Osteocyte (in vitro differentiated cells): ENCODE measurements around the gene EFL1. TPM values are rescaled to one million over a fixed set of nuclear protein-coding genes. Genes with fewer than 3 reads are reported as not detected.

ENCODE experiments used
- DNase-seq: peaks from one replicate; pipeline ENCODE4 v3.0.0; 2021; ENCODE audit warnings: mixed read lengths; ENCODE audit not compliant: unreplicated experiment; ENCODE audit errors: extremely low spot score
- H3K27ac Mint-ChIP-seq: one replicate; pipeline ENCODE4 v1.8.0; 2021; ENCODE audit warnings: mild to moderate bottlenecking, mixed read lengths; ENCODE audit not compliant: unreplicated experiment
- H3K27me3 Mint-ChIP-seq: one replicate; pipeline ENCODE4 v1.8.0; 2021; ENCODE audit warnings: mixed read lengths; ENCODE audit not compliant: unreplicated experiment
- H3K36me3 Mint-ChIP-seq: one replicate; pipeline ENCODE4 v1.8.0; 2021; ENCODE audit warnings: mixed read lengths; ENCODE audit not compliant: unreplicated experiment
- H3K4me1 Mint-ChIP-seq: one replicate; pipeline ENCODE4 v1.8.0; 2021; ENCODE audit warnings: mixed read lengths; ENCODE audit not compliant: unreplicated experiment
- H3K4me3 Mint-ChIP-seq: one replicate; pipeline ENCODE4 v1.8.0; 2021; ENCODE audit warnings: mild to moderate bottlenecking, moderate library complexity, mixed read lengths; ENCODE audit not compliant: unreplicated experiment
- H3K9me3 Mint-ChIP-seq: one replicate; pipeline ENCODE4 v1.8.0; 2021; ENCODE audit warnings: mixed read lengths; ENCODE audit not compliant: unreplicated experiment
- total RNA-seq: library from RNA; stranded (reverse); gene quantifications from 2 replicates; pipeline ENCODE4 v1.2.1, GENCODE V29; 2021
- TF ChIP-seq, protein P1 (sequence below): fragments of 200-600 bp; sonication (generic); IDR thresholded peaks from 2 replicates; pipeline ENCODE4 v1.5.0; 2021; ENCODE audit warnings: antibody characterized with exemption, mild to moderate bottlenecking, moderate library complexity

Gene EFL1
- total RNA-seq, 1 donor from 2014 or later: 17.9 TPM

DNA sequence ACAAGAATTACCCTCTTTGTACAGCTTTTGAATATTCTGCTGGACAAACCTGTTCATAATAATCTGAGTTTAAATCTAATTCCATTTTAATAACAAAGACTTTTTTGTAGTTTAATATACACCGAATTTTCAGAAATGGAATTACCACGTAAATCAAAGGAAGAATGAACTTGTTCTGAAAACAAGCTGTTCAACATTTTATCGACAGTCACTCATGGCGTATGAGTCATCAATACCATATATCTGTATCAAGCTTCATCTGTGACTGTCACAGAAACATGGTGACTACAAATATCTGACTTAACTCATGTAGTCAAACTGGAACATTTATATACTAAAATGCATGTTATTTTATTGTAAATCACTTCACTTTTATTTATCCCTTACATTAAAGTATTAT is 90.0 kb downstream of the EFL1 start:
- Mint-ChIP-seq H3K27me3 (no peaks in the 10 kb centered on the region), H3K4me3 (no peak overlapping the region), H3K27ac (no peak overlapping the region), H3K9me3 (no peaks in the 10 kb centered on the region), H3K4me1 (peaks cover 18% of the 10 kb centered on the region), H3K36me3 (peaks cover 8% of the 10 kb centered on the region)
- TF ChIP-seq, protein P1, sequence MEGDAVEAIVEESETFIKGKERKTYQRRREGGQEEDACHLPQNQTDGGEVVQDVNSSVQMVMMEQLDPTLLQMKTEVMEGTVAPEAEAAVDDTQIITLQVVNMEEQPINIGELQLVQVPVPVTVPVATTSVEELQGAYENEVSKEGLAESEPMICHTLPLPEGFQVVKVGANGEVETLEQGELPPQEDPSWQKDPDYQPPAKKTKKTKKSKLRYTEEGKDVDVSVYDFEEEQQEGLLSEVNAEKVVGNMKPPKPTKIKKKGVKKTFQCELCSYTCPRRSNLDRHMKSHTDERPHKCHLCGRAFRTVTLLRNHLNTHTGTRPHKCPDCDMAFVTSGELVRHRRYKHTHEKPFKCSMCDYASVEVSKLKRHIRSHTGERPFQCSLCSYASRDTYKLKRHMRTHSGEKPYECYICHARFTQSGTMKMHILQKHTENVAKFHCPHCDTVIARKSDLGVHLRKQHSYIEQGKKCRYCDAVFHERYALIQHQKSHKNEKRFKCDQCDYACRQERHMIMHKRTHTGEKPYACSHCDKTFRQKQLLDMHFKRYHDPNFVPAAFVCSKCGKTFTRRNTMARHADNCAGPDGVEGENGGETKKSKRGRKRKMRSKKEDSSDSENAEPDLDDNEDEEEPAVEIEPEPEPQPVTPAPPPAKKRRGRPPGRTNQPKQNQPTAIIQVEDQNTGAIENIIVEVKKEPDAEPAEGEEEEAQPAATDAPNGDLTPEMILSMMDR: no peak
- DNase-seq: no peak

DNA sequence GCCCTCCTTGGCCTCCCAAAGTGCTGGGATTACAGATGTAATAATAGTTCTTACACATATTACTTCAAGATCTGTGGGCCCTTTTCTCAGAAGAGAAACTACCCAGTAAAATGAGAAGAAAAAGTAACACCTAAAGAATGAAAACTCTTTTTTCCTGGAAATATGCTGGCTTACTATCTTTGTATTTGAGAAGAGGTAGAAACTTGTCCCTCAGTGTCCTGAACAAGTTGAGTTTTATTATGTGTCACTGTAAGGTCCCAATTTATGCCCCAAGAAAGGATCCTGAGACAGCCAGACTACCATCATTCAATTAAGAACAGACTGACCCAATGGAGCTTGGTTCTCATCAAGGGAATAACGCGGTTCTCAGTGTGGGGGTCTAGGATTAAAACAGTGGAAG is 93.8 kb downstream of the EFL1 start:
- H3K27ac Mint-ChIP-seq: no peak overlapping the region
- H3K27me3 Mint-ChIP-seq: no peaks in the 10 kb centered on the region
- H3K36me3 Mint-ChIP-seq: peaks cover 10% of the 10 kb centered on the region
- no peak overlapping the region for H3K4me3 Mint-ChIP-seq
- no peaks in the 10 kb centered on the region for H3K9me3 Mint-ChIP-seq
- H3K4me1 Mint-ChIP-seq: peaks cover 11% of the 10 kb centered on the region
- TF ChIP-seq, protein P1: no peak
- no peak for DNase-seq

DNA sequence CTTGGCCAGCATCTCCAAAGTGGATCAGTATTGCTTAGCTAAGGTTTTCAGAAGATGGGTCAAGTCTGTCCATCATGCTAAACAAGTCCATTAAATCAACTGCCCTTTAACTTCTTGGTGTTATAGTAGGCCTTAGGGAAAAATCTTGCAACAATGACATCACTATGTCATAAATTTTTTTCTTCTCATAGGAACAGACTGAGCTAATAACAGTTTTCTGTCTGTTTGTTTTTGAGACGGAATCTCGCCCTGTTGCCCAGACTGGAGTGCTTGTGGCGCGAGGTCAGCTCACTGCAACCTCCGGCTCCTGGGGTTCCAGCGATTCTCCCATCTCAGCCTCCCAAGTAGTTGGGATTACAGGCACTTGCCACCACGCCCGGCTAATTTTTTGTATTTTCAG is 94.2 kb downstream of the EFL1 start:
- TF ChIP-seq, protein P1: no peak
- no peak overlapping the region for H3K27ac Mint-ChIP-seq
- H3K9me3 Mint-ChIP-seq: no peaks in the 10 kb centered on the region
- DNase-seq: no peak
- H3K27me3 Mint-ChIP-seq: no peaks in the 10 kb centered on the region
- no peak overlapping the region for H3K4me3 Mint-ChIP-seq
- peaks cover 10% of the 10 kb centered on the region for H3K36me3 Mint-ChIP-seq
- peaks cover 11% of the 10 kb centered on the region for H3K4me1 Mint-ChIP-seq

DNA sequence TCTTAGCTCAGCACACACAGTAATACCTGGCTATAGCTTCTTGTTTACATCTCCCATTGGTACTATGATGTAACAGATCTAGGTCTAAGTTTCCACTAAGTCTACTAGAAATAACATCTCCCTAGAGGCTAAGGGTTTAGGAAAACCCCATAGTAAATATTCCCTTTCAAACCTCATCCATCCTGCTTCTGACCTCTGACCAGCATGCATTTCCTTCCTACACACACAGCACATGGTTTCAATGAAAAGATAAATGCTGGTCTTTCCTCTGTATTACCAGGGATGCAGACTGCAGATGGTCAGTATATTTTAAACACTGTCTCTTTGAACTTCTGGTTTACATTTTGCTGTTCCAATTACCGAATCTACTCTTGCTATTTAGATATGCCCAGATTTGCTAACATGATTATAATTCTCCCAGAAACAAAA is 96.6 kb downstream of the EFL1 start:
- Mint-ChIP-seq H3K4me3 (no peak overlapping the region), H3K27me3 (no peaks in the 10 kb centered on the region), H3K36me3 (peaks cover 15% of the 10 kb centered on the region), H3K27ac (no peak overlapping the region), H3K9me3 (no peaks in the 10 kb centered on the region), H3K4me1 (peaks cover 11% of the 10 kb centered on the region)
- DNase-seq: no peak
- TF ChIP-seq, protein P1: no peak

GRCh38 chr15:82159922-82160321 is 102.6 kb downstream of the EFL1 start:
- Mint-ChIP-seq H3K4me1 (peaks cover 8% of the 10 kb centered on the region), H3K27me3 (no peaks in the 10 kb centered on the region), H3K9me3 (peaks cover 5% of the 10 kb centered on the region), H3K4me3 (no peak overlapping the region), H3K36me3 (peaks cover 22% of the 10 kb centered on the region), H3K27ac (peak overlapping the region; percentile 23)
- no peak for DNase-seq
- TF ChIP-seq, protein P1: no peak
